Measurements from ENCODE around the gene ATXN10.

ATXN10 gene

GRCh38 chr22:45878901-45879551 is 207.4 kb downstream of the ATXN10 start:
- DNase-seq (ENCODE audit: low spot score), result peak; percentile 52

- peak; percentile 34 for DNase-seq (ENCODE audit: low spot score)
Measured at GRCh38 chr22:45879552-45879949, 207.9 kb downstream of the ATXN10 start.

GRCh38 chr22:45880091-45880715 is 208.6 kb downstream of the ATXN10 start:
- peak; percentile 50 for DNase-seq (ENCODE audit: low spot score)

GRCh38 chr22:45880716-45881523 is 209.3 kb downstream of the ATXN10 start:
- peak; percentile 51 for DNase-seq (ENCODE audit: low spot score)

GRCh38 chr22:45881524-45881875 is 209.9 kb downstream of the ATXN10 start:
- peak; percentile 26 for DNase-seq (ENCODE audit: low spot score)

GRCh38 chr22:45882881-45883810 is 211.5 kb downstream of the ATXN10 start:
- DNase-seq (ENCODE audit: low spot score), result peak; percentile 46

- no peak for DNase-seq (ENCODE audit: low spot score)
Measured at GRCh38 chr22:45883811-45884170, 212.2 kb downstream of the ATXN10 start.

- DNase-seq (ENCODE audit: low spot score), result peak; percentile 46
Measured at GRCh38 chr22:45884201-45885062, 212.8 kb downstream of the ATXN10 start.

- peak; percentile 43 for DNase-seq (ENCODE audit: low spot score)
Measured at GRCh38 chr22:45885171-45885840, 213.7 kb downstream of the ATXN10 start.

GRCh38 chr22:45885941-45886395 is 214.3 kb downstream of the ATXN10 start:
- peak; percentile 53 for DNase-seq (ENCODE audit: low spot score)

- no peak for DNase-seq (ENCODE audit: low spot score)
Measured at GRCh38 chr22:45886540-45886939, 214.9 kb downstream of the ATXN10 start.

GRCh38 chr22:45887202-45888131 is 215.8 kb downstream of the ATXN10 start:
- peak; percentile 39 for DNase-seq (ENCODE audit: low spot score)

GRCh38 chr22:45888221-45889092 is 216.8 kb downstream of the ATXN10 start:
- DNase-seq (ENCODE audit: low spot score), result no peak

GRCh38 chr22:45889093-45889538 is 217.5 kb downstream of the ATXN10 start:
- peak; percentile 41 for DNase-seq (ENCODE audit: low spot score)

- DNase-seq (ENCODE audit: low spot score), result peak; percentile 73
Measured at GRCh38 chr22:45889539-45890350, 218.1 kb downstream of the ATXN10 start.

GRCh38 chr22:45890351-45890635 is 218.7 kb downstream of the ATXN10 start:
- DNase-seq (ENCODE audit: low spot score), result no peak

GRCh38 chr22:45891021-45891421 is 219.4 kb downstream of the ATXN10 start:
- peak; percentile 46 for DNase-seq (ENCODE audit: low spot score)
